HCT116 (cell line): Measurements from ENCODE around the gene ZMYM2. TPM values are rescaled to one million over a fixed set of nuclear protein-coding genes. Genes with fewer than 3 reads are reported as not detected.

Experiments used
- ATAC-seq: fragments of 200-7000 bp; cut with Tn5 transposase; 2 replicates; pipeline ENCODE4 v1.9.1; 2020; ENCODE audit warnings: mild to moderate bottlenecking, moderate library complexity
- BruUV-seq: library from RNA; stranded (reverse); fragments of 400-500 nt; replicated peaks from 2 replicates; lab custom pipeline; 2021; lab: Mats Ljungman, UMichigan
- CTCF ChIA-PET: fragments of 300-600 bp; sonication (Branson Sonifier 250); formaldehyde crosslinking; loops from one replicate; lab custom pipeline; 2021; ENCODE audit warnings: antibody characterized with exemption; lab: Charles Lee
- POLR2A ChIA-PET: fragments of 300-600, 350-600 bp; sonication (Branson Sonifier 250); formaldehyde crosslinking; loops from one replicate; lab custom pipeline; 2021; ENCODE audit warnings: antibody characterized with exemption; lab: Charles Lee
- RAD21 ChIA-PET, 2 experiments: fragments of 300-600 bp; sonication (Branson Sonifier 250); formaldehyde crosslinking; loops; one replicate each; lab custom pipeline; 2023; ENCODE audit warnings: low total read pairs in 2 of 2; ENCODE audit not compliant: uncharacterized antibody in 2 of 2, unreplicated experiment in 2 of 2, low non-redundant PET in 1 of 2; lab: Charles Lee
- DNase-seq: peaks from one replicate; pipeline ENCODE4 v3.0.0-alpha.2; 2010; ENCODE audit warnings: low read depth, low spot score
- H2AFZ ChIP-seq: fragments of 200-600 bp; shearing (Covaris generic), sonication (generic); 2 replicates; pipeline ENCODE4 v1.6.1; 2017; ENCODE audit warnings: low read depth, mixed run types, mixed read lengths, antibody characterized with exemption, low read length; ENCODE audit not compliant: poor library complexity, severe bottlenecking
- H3K27ac ChIP-seq: 2 replicates; pipeline ENCODE4 v1.5.1; 2012; ENCODE audit warnings: low read depth, low read length
- H3K27me3 ChIP-seq: fragments of 200-600 bp; sonication (generic); 2 replicates; pipeline ENCODE4 v1.6.1; 2016; ENCODE audit warnings: mixed run types, low read length, mixed read lengths; ENCODE audit not compliant: insufficient read depth
- H3K36me3 ChIP-seq, 2 experiments: fragments of 200-500 bp in 1 of 2; fragments of 200-600 bp in 1 of 2; sonication (Bioruptor generic) in 1 of 2; sonication (generic) in 1 of 2; 2 replicates each; pipeline versions ENCODE4 v1.5.1 to v1.6.1; 2014 to 2016; ENCODE audit warnings: low read length in 2 of 2, inconsistent platforms in 1 of 2, mixed read lengths in 1 of 2, mixed run types in 1 of 2; ENCODE audit not compliant: insufficient read depth in 2 of 2, control insufficient read depth in 1 of 2
- H3K4me1 ChIP-seq, 2 experiments: fragments of 200-600 bp in 1 of 2; sonication (generic) in 1 of 2; 2 replicates each; pipeline versions ENCODE4 v1.5.1 to v1.6.1; 2012 to 2017; ENCODE audit warnings: low read length in 2 of 2, inconsistent platforms in 1 of 2, mild to moderate bottlenecking in 1 of 2, mixed read lengths in 1 of 2, mixed run types in 1 of 2, moderate library complexity in 1 of 2; ENCODE audit not compliant: insufficient read depth in 2 of 2, control insufficient read depth in 1 of 2
- H3K4me2 ChIP-seq: fragments of 200-600 bp; sonication (generic); 2 replicates; pipeline ENCODE4 v1.6.1; 2017; ENCODE audit warnings: mixed run types, low read length, mixed read lengths
- H3K4me3 ChIP-seq, 2 experiments: fragments of 200-600 bp in 1 of 2; sonication (generic) in 1 of 2; replicated peaks in 1 of 2; 2 replicates each; pipeline ENCODE4 v1.5.1; 2011 to 2016; ENCODE audit warnings: low read length in 2 of 2, control low read depth in 1 of 2, low read depth in 1 of 2, mild to moderate bottlenecking in 1 of 2, mixed read lengths in 1 of 2, mixed run types in 1 of 2
- H3K79me2 ChIP-seq: fragments of 200-600 bp; sonication (generic); 2 replicates; pipeline ENCODE4 v1.6.1; 2017; ENCODE audit warnings: mild to moderate bottlenecking, mixed run types, low read length, moderate library complexity, mixed read lengths; ENCODE audit not compliant: insufficient read depth
- H3K9ac ChIP-seq: fragments of 200-600 bp; sonication (generic); 2 replicates; pipeline ENCODE4 v1.6.1; 2016; ENCODE audit warnings: low read length, mixed read lengths
- H3K9me2 ChIP-seq: fragments of 200-600 bp; sonication (generic), shearing (Covaris generic); 2 replicates; pipeline ENCODE4 v1.6.1; 2017; ENCODE audit warnings: mixed run types, mild to moderate bottlenecking, moderate library complexity; ENCODE audit not compliant: insufficient read depth
- H3K9me3 ChIP-seq, 2 experiments: fragments of 200-500 bp in 1 of 2; fragments of 200-600 bp in 1 of 2; sonication (Bioruptor generic) in 1 of 2; sonication (generic) in 1 of 2; 2 replicates each; pipeline ENCODE4 v1.6.1; 2014 to 2017; ENCODE audit warnings: low read length in 2 of 2, mixed read lengths in 2 of 2, inconsistent platforms in 1 of 2, low read depth in 1 of 2, mild to moderate bottlenecking in 1 of 2, mixed run types in 1 of 2, moderate library complexity in 1 of 2; ENCODE audit not compliant: control insufficient read depth in 1 of 2, insufficient read depth in 1 of 2
- H4K20me1 ChIP-seq: fragments of 200-600 bp; sonication (generic), shearing (Covaris generic); 2 replicates; pipeline ENCODE4 v1.6.1; 2017; ENCODE audit warnings: mixed run types, mild to moderate bottlenecking, moderate library complexity; ENCODE audit not compliant: insufficient read depth
- ATF3 ChIP-seq: IDR thresholded peaks from 2 replicates; pipeline ENCODE4 v1.6.1; 2012
- CBX3 ChIP-seq: IDR thresholded peaks from 2 replicates; pipeline ENCODE4 v1.6.1; 2012; ENCODE audit warnings: low read depth
- CEBPB ChIP-seq: IDR thresholded peaks from 2 replicates; pipeline ENCODE4 v1.6.1; 2012; ENCODE audit warnings: low read depth
- CTCF ChIP-seq, 3 experiments: fragments of 200-600 bp in 1 of 3; sonication (generic) in 1 of 3; IDR thresholded peaks in 2 of 3; conservative IDR thresholded peaks in 1 of 3; 2 replicates each; pipeline ENCODE4 v1.5.1; 2012 to 2017; ENCODE audit warnings: low read depth in 2 of 3, low read length in 2 of 3, antibody characterized with exemption in 1 of 3, borderline replicate concordance in 1 of 3, control low read depth in 1 of 3, mild to moderate bottlenecking in 1 of 3, mixed read lengths in 1 of 3, mixed run types in 1 of 3, moderate library complexity in 1 of 3; ENCODE audit not compliant: insufficient read depth in 1 of 3
- ELF1 ChIP-seq: IDR thresholded peaks from 2 replicates; pipeline ENCODE4 v1.6.1; 2012; ENCODE audit warnings: low read depth, borderline replicate concordance
- EZH2 ChIP-seq: fragments of 200-600 bp; sonication (generic); IDR thresholded peaks from 2 replicates; pipeline ENCODE4 v1.6.1; 2017; ENCODE audit warnings: antibody characterized with exemption, mixed run types
- EZH2phosphoT487 ChIP-seq: fragments of 200-600 bp; IDR thresholded peaks from 2 replicates; pipeline ENCODE4 v1.6.1; 2018; ENCODE audit warnings: antibody characterized with exemption, borderline replicate concordance
- FOSL1 ChIP-seq: IDR thresholded peaks from 2 replicates; pipeline ENCODE4 v1.6.1; 2012; ENCODE audit warnings: low read depth
- MAX ChIP-seq: IDR thresholded peaks from 2 replicates; pipeline ENCODE4 v1.6.1; 2012
- POLR2A ChIP-seq: IDR thresholded peaks from 2 replicates; pipeline ENCODE4 v1.7.0; 2011; ENCODE audit warnings: borderline replicate concordance; ENCODE audit not compliant: insufficient read depth, insufficient read length; ENCODE audit errors: extremely low read depth
- RAD21 ChIP-seq: IDR thresholded peaks from 2 replicates; pipeline ENCODE4 v1.6.1; 2012; ENCODE audit warnings: low read depth, mild to moderate bottlenecking
- REST ChIP-seq: IDR thresholded peaks from 2 replicates; pipeline ENCODE4 v1.6.1; 2012; ENCODE audit warnings: low read depth
- SRF ChIP-seq: IDR thresholded peaks from 2 replicates; pipeline ENCODE4 v1.6.1; 2012; ENCODE audit warnings: low read depth
- ZBTB33 ChIP-seq: IDR thresholded peaks from 2 replicates; pipeline ENCODE4 v1.6.1; 2011; ENCODE audit warnings: mild to moderate bottlenecking, low read length, moderate library complexity; ENCODE audit not compliant: insufficient replicate concordance; ENCODE audit errors: extremely low read depth
- intact Hi-C: fragments of 100-400 bp; cut with micrococcal nuclease; formaldehyde crosslinking; loops from 2 replicates; pipeline ENCODE4 v1.10.0; 2022
- total RNA-seq: library from RNA; stranded (reverse); gene quantifications from one replicate; pipeline ENCODE4 v1.2.1, GENCODE V29; 2021; ENCODE audit not compliant: unreplicated experiment

The ZMYM2 gene
- total RNA-seq, 1 experiment from 2014 or later, result 53.0 TPM

GRCh38 chr13:20077086-20077485 lies 118.6 kb downstream of the ZMYM2 start:
- Histone ChIP-seq H4K20me1 (no peaks in the 10 kb centered on the region), H3K79me2 (0 out of 2 replicates have a peak, but pooled peaks cover 4% of the 10 kb centered on the region), H3K27me3 (no peaks in the 10 kb centered on the region), H3K9me2 (no peaks in the 10 kb centered on the region), H3K36me3 (peaks cover 0 to 32% of the 10 kb centered on the region in 2 experiments; a peak in 2 of 4 replicates), H3K4me1 (no peaks in the 10 kb centered on the region), H3K27ac (no peak overlapping the region), H3K4me3 (no peak overlapping the region), H3K9ac (no peak overlapping the region), H3K9me3 (no peaks in the 10 kb centered on the region), H3K4me2 (no peak overlapping the region), H2AFZ (no peak overlapping the region)
- CTCF ChIA-PET, result no interaction called here
- BruUV-seq, result no TSS peak
- POLR2A ChIA-PET, result no interaction called here
- no peak for DNase-seq
- intact Hi-C loops, result no loop called here
- TF ChIP-seq ATF3 (no peak), CBX3 (no peak), POLR2A (no peak), EZH2 (no peak), EZH2phosphoT487 (no peak), RAD21 (no peak), ELF1 (no peak), MAX (no peak), FOSL1 (no peak), REST (no peak), SRF (no peak), CEBPB (no peak), ZBTB33 (no peak), CTCF (IDR thresholded peaks at IDR 0.05 in 2 of 3, conservative IDR thresholded peaks at IDR 0.05 in 1 of 3; ENCODE audit: borderline replicate concordance in 1 of 3, insufficient read depth in 1 of 3, low read depth in 2 of 3, low read length in 2 of 3) (no peak)
- no peak for ATAC-seq
- RAD21 ChIA-PET, result no interaction called here
